Osteocyte (in vitro differentiated cells): ENCODE measurements around the gene SEC63. TPM values are rescaled to one million over a fixed set of nuclear protein-coding genes. Genes with fewer than 3 reads are reported as not detected.
"Not testable (repeated sequence)": the region's sequence is repeated elsewhere in the genome, so short reads cannot be mapped to it uniquely, and the experiment has no call there.

Experiments
- DNase-seq: peaks from one replicate; pipeline ENCODE4 v3.0.0; 2021; ENCODE audit warnings: mixed read lengths; ENCODE audit not compliant: unreplicated experiment; ENCODE audit errors: extremely low spot score
- H3K27ac Mint-ChIP-seq: one replicate; pipeline ENCODE4 v1.8.0; 2021; ENCODE audit warnings: mild to moderate bottlenecking, mixed read lengths; ENCODE audit not compliant: unreplicated experiment
- H3K27me3 Mint-ChIP-seq: one replicate; pipeline ENCODE4 v1.8.0; 2021; ENCODE audit warnings: mixed read lengths; ENCODE audit not compliant: unreplicated experiment
- H3K36me3 Mint-ChIP-seq: one replicate; pipeline ENCODE4 v1.8.0; 2021; ENCODE audit warnings: mixed read lengths; ENCODE audit not compliant: unreplicated experiment
- H3K4me1 Mint-ChIP-seq: one replicate; pipeline ENCODE4 v1.8.0; 2021; ENCODE audit warnings: mixed read lengths; ENCODE audit not compliant: unreplicated experiment
- H3K4me3 Mint-ChIP-seq: one replicate; pipeline ENCODE4 v1.8.0; 2021; ENCODE audit warnings: mild to moderate bottlenecking, moderate library complexity, mixed read lengths; ENCODE audit not compliant: unreplicated experiment
- H3K9me3 Mint-ChIP-seq: one replicate; pipeline ENCODE4 v1.8.0; 2021; ENCODE audit warnings: mixed read lengths; ENCODE audit not compliant: unreplicated experiment
- total RNA-seq: library from RNA; stranded (reverse); gene quantifications from 2 replicates; pipeline ENCODE4 v1.2.1, GENCODE V29; 2021
- TF ChIP-seq, protein P1 (sequence below): fragments of 200-600 bp; sonication (generic); IDR thresholded peaks from 2 replicates; pipeline ENCODE4 v1.5.0; 2021; ENCODE audit warnings: antibody characterized with exemption, mild to moderate bottlenecking, moderate library complexity

Gene SEC63
- total RNA-seq, 1 donor from 2014 or later: 137 TPM

DNA sequence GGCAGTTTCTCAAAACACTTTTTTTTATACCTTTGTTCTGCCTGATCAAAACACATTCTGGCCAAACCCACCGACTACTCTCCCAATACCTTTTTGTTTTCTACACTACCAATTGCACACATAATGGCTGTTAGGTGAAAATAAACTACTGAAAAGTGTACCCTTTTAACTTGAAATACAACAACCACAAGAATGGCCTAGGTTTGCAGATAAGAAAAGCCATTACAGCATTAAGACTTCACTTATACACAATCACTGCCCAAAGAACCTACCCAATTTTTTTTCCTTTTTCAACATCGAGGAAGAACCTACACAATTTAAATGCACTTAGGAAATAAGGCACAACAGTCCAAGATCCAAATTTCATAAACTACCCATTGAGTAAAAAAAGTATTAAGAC, 1.8 kb downstream of the SEC63 start:
- no peaks in the 10 kb centered on the region for H3K27me3 Mint-ChIP-seq
- H3K27ac Mint-ChIP-seq: peak overlapping the region; percentile 99
- peak overlapping the region; percentile 97 for H3K4me3 Mint-ChIP-seq
- TF ChIP-seq, protein P1, sequence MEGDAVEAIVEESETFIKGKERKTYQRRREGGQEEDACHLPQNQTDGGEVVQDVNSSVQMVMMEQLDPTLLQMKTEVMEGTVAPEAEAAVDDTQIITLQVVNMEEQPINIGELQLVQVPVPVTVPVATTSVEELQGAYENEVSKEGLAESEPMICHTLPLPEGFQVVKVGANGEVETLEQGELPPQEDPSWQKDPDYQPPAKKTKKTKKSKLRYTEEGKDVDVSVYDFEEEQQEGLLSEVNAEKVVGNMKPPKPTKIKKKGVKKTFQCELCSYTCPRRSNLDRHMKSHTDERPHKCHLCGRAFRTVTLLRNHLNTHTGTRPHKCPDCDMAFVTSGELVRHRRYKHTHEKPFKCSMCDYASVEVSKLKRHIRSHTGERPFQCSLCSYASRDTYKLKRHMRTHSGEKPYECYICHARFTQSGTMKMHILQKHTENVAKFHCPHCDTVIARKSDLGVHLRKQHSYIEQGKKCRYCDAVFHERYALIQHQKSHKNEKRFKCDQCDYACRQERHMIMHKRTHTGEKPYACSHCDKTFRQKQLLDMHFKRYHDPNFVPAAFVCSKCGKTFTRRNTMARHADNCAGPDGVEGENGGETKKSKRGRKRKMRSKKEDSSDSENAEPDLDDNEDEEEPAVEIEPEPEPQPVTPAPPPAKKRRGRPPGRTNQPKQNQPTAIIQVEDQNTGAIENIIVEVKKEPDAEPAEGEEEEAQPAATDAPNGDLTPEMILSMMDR: no peak
- no peaks in the 10 kb centered on the region for H3K9me3 Mint-ChIP-seq
- no peak for DNase-seq
- peaks cover 46% of the 10 kb centered on the region for H3K4me1 Mint-ChIP-seq
- no peaks in the 10 kb centered on the region for H3K36me3 Mint-ChIP-seq

DNA sequence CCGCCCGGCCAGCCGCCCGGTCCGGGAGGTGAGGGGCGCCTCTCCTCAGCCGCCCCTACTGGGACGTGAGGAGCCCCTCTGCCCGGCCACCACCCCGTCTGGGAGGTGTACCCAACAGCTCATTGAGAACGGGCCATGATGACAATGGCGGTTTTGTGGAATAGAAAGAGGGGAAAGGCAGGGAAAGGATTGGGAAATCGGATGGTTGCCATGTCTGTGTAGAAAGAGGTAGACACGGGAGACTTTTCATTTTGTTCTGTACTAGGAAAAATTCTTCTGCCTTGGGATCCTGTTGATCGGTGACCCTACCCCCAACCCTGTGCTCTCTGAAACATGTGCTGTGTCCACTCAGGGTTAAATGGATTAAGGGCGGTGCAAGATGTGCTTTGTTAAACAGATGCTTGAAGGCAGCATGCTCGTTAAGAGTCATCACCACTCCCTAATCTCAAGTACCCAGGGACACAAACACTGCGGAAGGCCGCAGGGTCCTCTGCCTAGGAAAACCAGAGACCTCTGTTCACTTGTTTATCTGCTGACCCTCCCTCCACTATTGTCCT, 4.1 kb downstream of the SEC63 start:
- not testable (repeated sequence) for H3K36me3 Mint-ChIP-seq, H3K4me3 Mint-ChIP-seq, H3K27me3 Mint-ChIP-seq, H3K27ac Mint-ChIP-seq, H3K9me3 Mint-ChIP-seq, DNase-seq
- H3K4me1 Mint-ChIP-seq: peaks cover 57% of the 10 kb centered on the region

DNA sequence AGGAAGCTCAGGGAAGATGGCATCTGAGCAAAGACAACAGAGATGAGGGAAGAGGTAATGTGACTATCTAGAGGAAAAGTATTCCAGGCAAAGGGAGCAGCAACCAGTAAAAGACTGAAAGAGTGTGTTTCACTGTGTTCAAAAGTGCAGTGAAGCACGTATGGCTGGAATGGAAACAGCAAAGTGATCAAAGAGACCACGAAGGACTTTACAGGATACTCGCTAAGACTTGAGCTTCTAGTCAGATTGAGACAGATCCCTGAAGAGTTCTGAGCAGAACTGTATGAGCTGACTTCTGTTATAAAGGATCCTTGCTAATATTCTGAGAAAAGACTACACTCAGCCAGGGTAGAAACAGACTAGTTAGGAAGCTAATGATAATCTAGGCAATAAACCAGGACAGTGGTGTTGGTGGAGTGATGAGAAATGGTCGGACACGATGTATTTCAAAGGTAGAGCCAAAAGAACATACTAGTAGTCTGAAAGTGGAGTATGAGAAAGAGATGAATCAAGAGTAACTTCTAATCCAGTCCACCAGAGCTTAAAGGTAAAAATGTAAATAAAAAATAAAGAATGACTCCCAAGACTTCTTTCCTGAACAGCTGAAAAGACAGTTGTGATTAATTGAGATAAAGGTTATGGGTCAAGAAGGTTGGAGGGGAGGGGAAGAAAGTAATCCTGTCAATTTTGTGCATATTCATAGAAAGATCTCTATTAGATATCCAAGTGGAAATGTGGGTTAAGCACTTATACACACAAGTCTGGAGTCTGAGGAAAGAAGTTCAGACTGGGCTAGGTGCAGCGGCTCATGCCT, 14.2 kb downstream of the SEC63 start:
- no peaks in the 10 kb centered on the region for H3K9me3 Mint-ChIP-seq
- H3K27ac Mint-ChIP-seq: no peak overlapping the region
- TF ChIP-seq, protein P1: no peak
- H3K4me1 Mint-ChIP-seq: peaks cover 30% of the 10 kb centered on the region
- no peak overlapping the region for H3K4me3 Mint-ChIP-seq
- DNase-seq: no peak
- no peaks in the 10 kb centered on the region for H3K36me3 Mint-ChIP-seq
- H3K27me3 Mint-ChIP-seq: no peaks in the 10 kb centered on the region

DNA sequence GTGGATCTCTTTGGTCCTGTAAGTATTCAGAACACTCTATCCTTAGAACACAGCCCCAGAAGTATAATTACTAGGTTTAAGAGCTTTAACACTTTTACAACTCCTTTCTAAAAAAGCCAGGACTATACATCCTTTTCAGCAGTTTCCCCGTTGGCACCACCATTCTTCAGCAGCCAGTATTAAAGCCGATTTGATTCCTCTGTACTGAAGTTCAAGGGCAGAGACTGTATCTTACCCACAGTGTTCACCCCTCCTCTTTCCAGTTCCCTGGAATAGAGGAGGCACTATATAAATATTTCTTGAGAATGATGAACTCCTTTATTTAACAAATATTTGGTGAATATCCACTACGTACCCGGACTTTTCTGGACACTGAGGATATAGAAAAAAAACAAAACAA, 15.9 kb downstream of the SEC63 start:
- Mint-ChIP-seq H3K36me3 (peaks cover 3% of the 10 kb centered on the region), H3K4me1 (peaks cover 24% of the 10 kb centered on the region), H3K27ac (no peak overlapping the region), H3K4me3 (no peak overlapping the region), H3K27me3 (no peaks in the 10 kb centered on the region), H3K9me3 (no peaks in the 10 kb centered on the region)
- no peak for DNase-seq
- TF ChIP-seq, protein P1: no peak

DNA sequence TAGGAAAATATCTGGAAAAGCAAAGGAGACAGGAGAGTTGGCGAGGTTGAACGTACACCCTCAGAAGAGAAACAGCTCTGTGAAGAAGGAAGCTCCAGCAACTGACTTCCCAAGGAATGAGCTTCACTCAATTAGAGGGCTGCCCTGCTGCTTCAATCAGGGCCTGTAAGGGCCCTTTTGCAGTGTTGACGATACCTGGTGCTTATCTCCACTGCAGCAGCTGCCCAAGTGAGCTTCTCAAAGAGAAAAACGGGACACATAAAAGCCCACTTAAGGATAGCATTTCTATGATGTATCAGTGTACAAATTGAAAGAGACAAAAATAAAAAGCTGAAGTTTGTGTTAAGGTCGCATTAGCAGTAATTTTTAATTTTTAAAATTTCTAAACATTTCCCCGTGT, 16.4 kb downstream of the SEC63 start:
- peaks cover 3% of the 10 kb centered on the region for H3K36me3 Mint-ChIP-seq
- H3K27ac Mint-ChIP-seq: no peak overlapping the region
- H3K9me3 Mint-ChIP-seq: no peaks in the 10 kb centered on the region
- H3K4me3 Mint-ChIP-seq: no peak overlapping the region
- TF ChIP-seq, protein P1: no peak
- DNase-seq: no peak
- H3K27me3 Mint-ChIP-seq: no peaks in the 10 kb centered on the region
- peaks cover 24% of the 10 kb centered on the region for H3K4me1 Mint-ChIP-seq
